ENCODE results near the gene AHDC1.
"Not testable (repeated sequence)": the region's sequence is repeated elsewhere in the genome, so short reads cannot be mapped to it uniquely, and the experiment has no call there.

Gene AHDC1

GRCh38 chr1:27539901-27540861 is 63.8 kb downstream of the AHDC1 start:
- TF ChIP-seq ISL1 (CRISPR knock-in tag; IDR thresholded peaks at IDR 0.05) (0 out of 2 replicates have a peak, but pooled peaks have one; percentile 18), TOX (CRISPR knock-in tag; IDR thresholded peaks at IDR 0.05; ENCODE audit: borderline replicate concordance) (no peak), ZFP3 (CRISPR knock-in tag; IDR thresholded peaks at IDR 0.05) (0 out of 2 replicates have a peak, but pooled peaks have one; percentile 25), CREB5 (CRISPR knock-in tag; IDR thresholded peaks at IDR 0.05; ENCODE audit: low read depth) (no peak)
- peak; percentile 23 for ATAC-seq

- peak; percentile 38 for ATAC-seq
- no peak for TF ChIP-seq OSR1 (CRISPR knock-in tag; IDR thresholded peaks at IDR 0.05)
- no peak for TF ChIP-seq RARB (CRISPR knock-in tag; IDR thresholded peaks at IDR 0.05)
- TF ChIP-seq CSDC2 (CRISPR knock-in tag; IDR thresholded peaks at IDR 0.05), result no peak
- no peak for TF ChIP-seq TOX (CRISPR knock-in tag; IDR thresholded peaks at IDR 0.05; ENCODE audit: borderline replicate concordance)
- TF ChIP-seq ESRRG (CRISPR knock-in tag; IDR thresholded peaks at IDR 0.05), result no peak
- no peak for TF ChIP-seq ZNF8 (CRISPR knock-in tag; IDR thresholded peaks at IDR 0.05)
- no peak for TF ChIP-seq TSHZ2 (CRISPR knock-in tag; IDR thresholded peaks at IDR 0.05)
- no peak for TF ChIP-seq POU6F1 (CRISPR knock-in tag; IDR thresholded peaks at IDR 0.05; ENCODE audit: borderline replicate concordance, low read depth)
- no peak for TF ChIP-seq CSRNP3 (CRISPR knock-in tag; IDR thresholded peaks at IDR 0.05)
- no peak for TF ChIP-seq GLIS3 (CRISPR knock-in tag; IDR thresholded peaks at IDR 0.05)
Measured at GRCh38 chr1:27538793-27539192, 65.2 kb downstream of the AHDC1 start.

- not testable (repeated sequence) for ATAC-seq
Measured at GRCh38 chr1:27538305-27538676, 65.7 kb downstream of the AHDC1 start.

- peak; percentile 82 for ATAC-seq
- TF ChIP-seq PPARA (CRISPR knock-in tag; IDR thresholded peaks at IDR 0.05; ENCODE audit: borderline replicate concordance) (no peak), GLIS3 (CRISPR knock-in tag; IDR thresholded peaks at IDR 0.05) (no peak), CSDC2 (CRISPR knock-in tag; IDR thresholded peaks at IDR 0.05) (no peak), ZFP30 (CRISPR knock-in tag; IDR thresholded peaks at IDR 0.05) (no peak), TSHZ2 (CRISPR knock-in tag; IDR thresholded peaks at IDR 0.05) (no peak), TCF4 (CRISPR knock-in tag; IDR thresholded peaks at IDR 0.05; ENCODE audit: borderline replicate concordance) (no peak), ESRRG (CRISPR knock-in tag; IDR thresholded peaks at IDR 0.05) (no peak), ARNTL (CRISPR knock-in tag; IDR thresholded peaks at IDR 0.05; ENCODE audit: borderline replicate concordance, low read depth) (no peak), ZNF565 (CRISPR knock-in tag; conservative IDR thresholded peaks at IDR 0.05; ENCODE audit: low read depth) (no peak), TOX (CRISPR knock-in tag; IDR thresholded peaks at IDR 0.05; ENCODE audit: borderline replicate concordance) (no peak), SNAI2 (CRISPR knock-in tag; IDR thresholded peaks at IDR 0.05) (no peak), CREB5 (CRISPR knock-in tag; IDR thresholded peaks at IDR 0.05; ENCODE audit: low read depth) (no peak)
Measured at GRCh38 chr1:27536767-27537166, 67.2 kb downstream of the AHDC1 start.

All from SK-N-SH treated with all-trans-retinoic acid at 6 μM for 48 hours (cell line).